GM12878 (cell line): ENCODE measurements around the gene FKBP4. TPM values are rescaled to one million over a fixed set of nuclear protein-coding genes. Genes with fewer than 3 reads are reported as not detected.

Source experiments
- ATAC-seq: fragments of 200-7000 bp; cut with Tn5 transposase; 3 replicates; pipeline ENCODE4 v1.9.1; 2020; ENCODE audit warnings: mild to moderate bottlenecking, moderate library complexity
- BruUV-seq: library from RNA; stranded (reverse); fragments of 400-500 nt; replicated peaks from 2 replicates; lab custom pipeline; 2021; lab: Mats Ljungman, UMichigan
- CTCF ChIA-PET: fragments of 300-600 bp; sonication (Branson Sonifier 250); formaldehyde crosslinking; extraction: SDS; loops from one replicate; lab custom pipeline; 2021; ENCODE audit warnings: inconsistent platforms; lab: Yijun Ruan, JAX
- POLR2A ChIA-PET: fragments of 350-600 bp; formaldehyde crosslinking; extraction: SDS; loops from one replicate; lab custom pipeline; 2021; ENCODE audit warnings: inconsistent platforms; lab: Charles Lee
- RAD21 ChIA-PET: fragments of 300-600 bp; sonication (Branson Sonifier 250); formaldehyde crosslinking; loops from one replicate; lab custom pipeline; 2023; ENCODE audit warnings: antibody characterized with exemption; ENCODE audit not compliant: unreplicated experiment; lab: Charles Lee
- SMC1A ChIA-PET: fragments of 300-600 bp; sonication (Branson Sonifier 250); formaldehyde crosslinking; loops from one replicate; lab custom pipeline; 2023; ENCODE audit not compliant: unreplicated experiment, uncharacterized antibody; lab: Charles Lee
- DNase-seq: peaks from one replicate; pipeline ENCODE4 v3.0.0-alpha.2; 2011; ENCODE audit warnings: low read depth, low spot score
- FAIRE-seq: peaks from 3 replicates; lab custom pipeline; 2011; peaks lifted over from hg19 to GRCh38; lab: Jason Lieb, UNC
- H2AFZ ChIP-seq: 2 replicates; pipeline ENCODE4 v1.6.0; 2011; ENCODE audit warnings: low read depth, low read length, control low read depth; ENCODE audit not compliant: control insufficient read depth
- H3K27ac ChIP-seq: 2 replicates; pipeline ENCODE4 v1.5.1; 2011; ENCODE audit warnings: control low read depth; ENCODE audit not compliant: control insufficient read depth, insufficient read depth
- H3K27me3 ChIP-seq, 2 experiments: replicated peaks in 1 of 2; 2 replicates each; pipeline versions ENCODE4 v1.6.0 to v1.6.1; 2011; ENCODE audit warnings: low read length in 1 of 2; ENCODE audit not compliant: control insufficient read depth in 2 of 2, insufficient read depth in 2 of 2
- H3K36me3 ChIP-seq, 2 experiments: 2 replicates each; pipeline ENCODE4 v1.5.1; 2011; ENCODE audit warnings: low read length in 1 of 2; ENCODE audit not compliant: control insufficient read depth in 2 of 2, insufficient read depth in 2 of 2
- H3K4me1 ChIP-seq: 2 replicates; pipeline ENCODE4 v1.6.1; 2011; ENCODE audit warnings: mild to moderate bottlenecking, low read length, moderate library complexity, mixed read lengths; ENCODE audit not compliant: control insufficient read depth, insufficient read depth
- H3K4me2 ChIP-seq: 2 replicates; pipeline ENCODE4 v1.6.0; 2011; ENCODE audit warnings: control low read depth; ENCODE audit not compliant: control insufficient read depth, insufficient read depth
- H3K4me3 ChIP-seq: fragments of 200-600 bp; sonication (generic); 2 replicates; pipeline ENCODE4 v1.5.1; 2016
- H3K79me2 ChIP-seq: 2 replicates; pipeline ENCODE4 v1.6.0; 2011; ENCODE audit warnings: low read length; ENCODE audit not compliant: control insufficient read depth, insufficient read depth
- H3K9ac ChIP-seq: 2 replicates; pipeline ENCODE4 v1.8.0; 2011; ENCODE audit warnings: low read length, control low read depth, mixed read lengths; ENCODE audit not compliant: control insufficient read depth, insufficient read depth
- H3K9me3 ChIP-seq: replicated peaks from 3 replicates; pipeline ENCODE4 v1.5.1; 2011; ENCODE audit warnings: mild to moderate bottlenecking, low read length; ENCODE audit not compliant: control insufficient read depth, insufficient read depth
- H4K20me1 ChIP-seq: 2 replicates; pipeline ENCODE4 v1.6.0; 2011; ENCODE audit not compliant: control insufficient read depth, insufficient read depth
- BCL11A ChIP-seq: IDR thresholded peaks from 2 replicates; pipeline ENCODE4 v1.6.1; 2011; ENCODE audit warnings: low read depth, low read length
- CBX3 ChIP-seq: fragments of 200-600 bp; sonication (generic); IDR thresholded peaks from 2 replicates; pipeline ENCODE4 v1.6.1; 2016; ENCODE audit warnings: low read depth, borderline replicate concordance
- CEBPB ChIP-seq, 2 experiments: fragments of 150-350 bp in 1 of 2; IDR thresholded peaks; 2 replicates each; pipeline ENCODE4 v1.6.1; 2012 to 2014; ENCODE audit warnings: low read depth in 2 of 2, low read length in 2 of 2, borderline replicate concordance in 1 of 2, inconsistent platforms in 1 of 2
- CHD4 ChIP-seq: fragments of 200-600 bp; sonication (generic); IDR thresholded peaks from 2 replicates; pipeline ENCODE4 v1.6.1; 2016; ENCODE audit warnings: mild to moderate bottlenecking
- CREM ChIP-seq: IDR thresholded peaks from 2 replicates; pipeline ENCODE4 v1.6.1; 2014; ENCODE audit warnings: antibody characterized with exemption, low read depth
- MEF2A ChIP-seq: IDR thresholded peaks from 2 replicates; pipeline ENCODE4 v1.6.1; 2011; ENCODE audit warnings: low read depth, mild to moderate bottlenecking, low read length, moderate library complexity; ENCODE audit not compliant: insufficient read depth
- PML ChIP-seq: IDR thresholded peaks from 2 replicates; pipeline ENCODE4 v1.6.1; 2012; ENCODE audit warnings: low read length, inconsistent platforms
- SUPT20H ChIP-seq: IDR thresholded peaks from 2 replicates; pipeline ENCODE4 v1.6.1; 2011; ENCODE audit warnings: low read depth, mild to moderate bottlenecking, low read length, moderate library complexity, borderline replicate concordance; ENCODE audit not compliant: control insufficient read depth
- TCF3 ChIP-seq: IDR thresholded peaks from 2 replicates; pipeline ENCODE4 v1.6.1; 2012; ENCODE audit warnings: low read depth, mild to moderate bottlenecking, low read length, borderline replicate concordance; ENCODE audit not compliant: insufficient read depth
- TCF7 ChIP-seq: IDR thresholded peaks from 2 replicates; pipeline ENCODE4 v1.6.1; 2014; ENCODE audit warnings: antibody characterized with exemption, borderline replicate concordance
- ZSCAN29 ChIP-seq: fragments of 450-650 bp; IDR thresholded peaks from 2 replicates; pipeline ENCODE4 v1.6.1; 2017; ENCODE audit warnings: mild to moderate bottlenecking, moderate library complexity
- WGBS: methylation state at CpG from one replicate; pipeline ENCODE4 v1.1.6; 2016; ENCODE audit warnings: low lambda C conversion rate; ENCODE audit not compliant: insufficient replicate concordance, insufficient coverage; ENCODE audit errors: missing lambda C conversion rate; 5-methylcytosine and 5-hydroxymethylcytosine counted together
- in situ Hi-C: fragments of 300-500 bp; cut with MboI; formaldehyde crosslinking; loops from 9 replicates; pipeline ENCODE4 v1.14.3; 2018; ENCODE audit warnings: mixed read lengths
- intact Hi-C: fragments of 100-400 bp; cut with micrococcal nuclease; formaldehyde crosslinking; loops from one replicate; pipeline ENCODE4 v1.14.2; 2022; ENCODE audit not compliant: unreplicated experiment
- polyA plus RNA-seq, 11 experiments: library from polyadenylated mRNA; depleted of rRNA in 4 of 11; unstranded in 6 of 11; stranded (reverse) in 5 of 11; fragments of >200 nt; fragmentation: Nextera tagmentation in 4 of 11; fragmentation: Illumina TruSeq in 1 of 11; extraction: Ambion mirVana in 4 of 11; extraction: Trizol in 1 of 11; gene quantifications; 1 replicate in 1 of 11; 2 replicates in 10 of 11; pipeline versions ENCODE4 v1.2.1 to v1.2.3, GENCODE V29; 2011 to 2016; ENCODE audit warnings: inconsistent platforms in 2 of 11, missing spikeins in 2 of 11, low read depth in 1 of 11
- total RNA-seq, 4 experiments: library from RNA; depleted of rRNA in 3 of 4; stranded (reverse); fragments of >200 nt in 3 of 4; fragmentation: Illumina TruSeq in 1 of 4; extraction: Trizol in 1 of 4; gene quantifications; 2 replicates each; pipeline versions ENCODE4 v1.2.1 to v1.2.3, GENCODE V29; 2013 to 2021
- TF ChIP-seq, protein P1 (sequence below): fragments of 450-650 bp; IDR thresholded peaks from 2 replicates; pipeline ENCODE4 v1.6.1; 2017; ENCODE audit warnings: mild to moderate bottlenecking
- TF ChIP-seq, protein P2 (sequence below): fragments of 450-650 bp; IDR thresholded peaks from 2 replicates; pipeline ENCODE4 v1.6.1; 2016; ENCODE audit warnings: mild to moderate bottlenecking
- TF ChIP-seq, protein P3 (sequence below): fragments of 450-650 bp; IDR thresholded peaks from 2 replicates; pipeline ENCODE4 v1.6.1; 2018; ENCODE audit warnings: borderline replicate concordance, mild to moderate bottlenecking; ENCODE audit not compliant: partially characterized antibody
- TF ChIP-seq, protein P4 (sequence below): fragments of 450-650 bp; IDR thresholded peaks from 2 replicates; pipeline ENCODE4 v1.6.1; 2016; ENCODE audit warnings: mild to moderate bottlenecking

FKBP4 gene
- total and polyA plus RNA-seq, 10 of the 15 experiments (the other 5 are each of a cell fraction or from before 2014, with no cell fraction given) = 8.9 to 90.0 (median 45.4) TPM

DNA sequence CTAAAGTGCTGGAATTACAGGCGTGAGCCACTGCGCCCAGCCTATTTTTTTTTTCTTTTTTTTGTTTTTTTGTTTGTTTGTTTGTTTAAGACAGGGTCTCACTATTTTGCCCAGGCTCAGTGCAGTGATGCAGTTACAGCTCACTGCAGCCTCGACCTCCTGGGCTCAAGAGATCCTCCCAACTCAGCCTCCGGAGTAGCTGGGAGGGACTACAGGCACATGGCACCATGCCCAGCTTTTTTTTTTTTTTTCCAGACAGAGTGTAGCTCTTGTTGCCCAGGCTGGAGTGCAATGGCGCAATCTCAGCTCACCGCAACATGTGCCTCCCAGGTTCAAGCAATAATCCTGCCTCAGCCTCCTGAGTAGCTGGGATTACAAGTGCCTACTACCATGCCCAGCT, 11.9 kb downstream of the FKBP4 start (continued):
- TF ChIP-seq, protein P1, sequence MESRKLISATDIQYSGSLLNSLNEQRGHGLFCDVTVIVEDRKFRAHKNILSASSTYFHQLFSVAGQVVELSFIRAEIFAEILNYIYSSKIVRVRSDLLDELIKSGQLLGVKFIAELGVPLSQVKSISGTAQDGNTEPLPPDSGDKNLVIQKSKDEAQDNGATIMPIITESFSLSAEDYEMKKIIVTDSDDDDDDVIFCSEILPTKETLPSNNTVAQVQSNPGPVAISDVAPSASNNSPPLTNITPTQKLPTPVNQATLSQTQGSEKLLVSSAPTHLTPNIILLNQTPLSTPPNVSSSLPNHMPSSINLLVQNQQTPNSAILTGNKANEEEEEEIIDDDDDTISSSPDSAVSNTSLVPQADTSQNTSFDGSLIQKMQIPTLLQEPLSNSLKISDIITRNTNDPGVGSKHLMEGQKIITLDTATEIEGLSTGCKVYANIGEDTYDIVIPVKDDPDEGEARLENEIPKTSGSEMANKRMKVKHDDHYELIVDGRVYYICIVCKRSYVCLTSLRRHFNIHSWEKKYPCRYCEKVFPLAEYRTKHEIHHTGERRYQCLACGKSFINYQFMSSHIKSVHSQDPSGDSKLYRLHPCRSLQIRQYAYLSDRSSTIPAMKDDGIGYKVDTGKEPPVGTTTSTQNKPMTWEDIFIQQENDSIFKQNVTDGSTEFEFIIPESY = no peak

DNA sequence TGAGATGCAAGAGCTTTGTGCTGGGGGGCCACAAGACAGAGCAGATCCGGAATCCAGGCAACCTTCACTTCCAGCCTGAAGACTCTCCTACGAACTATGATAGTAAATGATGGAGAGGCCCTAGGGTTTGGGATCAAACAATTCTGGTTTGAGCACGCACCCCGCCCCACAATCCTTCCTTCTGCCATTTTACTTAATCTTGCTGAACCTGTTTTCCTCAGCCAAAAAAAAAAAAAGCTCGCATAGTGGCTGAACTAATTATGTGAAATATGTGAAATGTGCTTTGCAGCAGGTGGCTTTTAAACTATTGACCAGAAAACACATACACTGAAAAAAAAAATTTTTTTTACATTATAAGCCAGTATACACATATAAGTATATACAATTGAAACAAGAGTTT, 17.0 kb downstream of the FKBP4 start:
- peak overlapping the region; percentile 83 for H3K4me2 ChIP-seq
- peak overlapping the region; percentile 57; the same call in 1 of the 2 replicates for H3K9ac ChIP-seq
- ATAC-seq (no peak), DNase-seq (no peak), FAIRE-seq (no peak)
- H3K4me3 ChIP-seq = peak overlapping the region; percentile 74
- WGBS = 53% methylated on average over 5 of the region's 5 CpGs
- no peaks in the 10 kb centered on the region for H3K36me3 ChIP-seq
- ChIA-PET POLR2A (interaction anchor here (1.5 to 1.7 kb wide), 2 partner anchors 15 to 17 kb away, joined by 4 to 6 read pairs; partner anchors contain the start of gene FKBP4), SMC1A (no interaction called here), CTCF (interaction anchor here (0.7 to 3.9 kb wide), 3 partner anchors 13 to 17 kb away, joined by 3 to 25 read pairs (median 17); partner anchors contain the start of gene FKBP4), RAD21 (interaction anchor here (1.0 kb wide), 1 partner anchor 17 kb away, joined by 3 read pairs; the partner anchor contains the start of gene FKBP4)
- no peaks in the 10 kb centered on the region for H4K20me1 ChIP-seq
- peak overlapping the region; percentile 72 for H3K27ac ChIP-seq
- no peaks in the 10 kb centered on the region for H3K4me1 ChIP-seq
- no peaks in the 10 kb centered on the region for H3K9me3 ChIP-seq
- BruUV-seq = TSS peak; percentile 81
- intact Hi-C loops (loop anchor here (1.0 to 2.0 kb wide), 2 partner anchors 16 to 65 kb away; partner anchors contain the start of genes FOXM1 and RHNO1), in situ Hi-C loops (no loop called here)
- H3K27me3 ChIP-seq = no peaks in the 10 kb centered on the region
- peak overlapping the region; percentile 71 for H2AFZ ChIP-seq
- TF ChIP-seq PML (no peak), CHD4 (no peak), CBX3 (no peak), MEF2A (no peak), CEBPB (IDR thresholded peaks at IDR 0.05; ENCODE audit: borderline replicate concordance in 1 of 2, low read depth in 2 of 2, low read length in 2 of 2) (no peak), BCL11A (no peak), ZSCAN29 (no peak), TCF7 (no peak), SUPT20H (no peak), TCF3 (no peak), CREM (no peak)
- TF ChIP-seq, protein P2, sequence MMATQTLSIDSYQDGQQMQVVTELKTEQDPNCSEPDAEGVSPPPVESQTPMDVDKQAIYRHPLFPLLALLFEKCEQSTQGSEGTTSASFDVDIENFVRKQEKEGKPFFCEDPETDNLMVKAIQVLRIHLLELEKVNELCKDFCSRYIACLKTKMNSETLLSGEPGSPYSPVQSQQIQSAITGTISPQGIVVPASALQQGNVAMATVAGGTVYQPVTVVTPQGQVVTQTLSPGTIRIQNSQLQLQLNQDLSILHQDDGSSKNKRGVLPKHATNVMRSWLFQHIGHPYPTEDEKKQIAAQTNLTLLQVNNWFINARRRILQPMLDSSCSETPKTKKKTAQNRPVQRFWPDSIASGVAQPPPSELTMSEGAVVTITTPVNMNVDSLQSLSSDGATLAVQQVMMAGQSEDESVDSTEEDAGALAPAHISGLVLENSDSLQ = no peak
- TF ChIP-seq, protein P3, sequence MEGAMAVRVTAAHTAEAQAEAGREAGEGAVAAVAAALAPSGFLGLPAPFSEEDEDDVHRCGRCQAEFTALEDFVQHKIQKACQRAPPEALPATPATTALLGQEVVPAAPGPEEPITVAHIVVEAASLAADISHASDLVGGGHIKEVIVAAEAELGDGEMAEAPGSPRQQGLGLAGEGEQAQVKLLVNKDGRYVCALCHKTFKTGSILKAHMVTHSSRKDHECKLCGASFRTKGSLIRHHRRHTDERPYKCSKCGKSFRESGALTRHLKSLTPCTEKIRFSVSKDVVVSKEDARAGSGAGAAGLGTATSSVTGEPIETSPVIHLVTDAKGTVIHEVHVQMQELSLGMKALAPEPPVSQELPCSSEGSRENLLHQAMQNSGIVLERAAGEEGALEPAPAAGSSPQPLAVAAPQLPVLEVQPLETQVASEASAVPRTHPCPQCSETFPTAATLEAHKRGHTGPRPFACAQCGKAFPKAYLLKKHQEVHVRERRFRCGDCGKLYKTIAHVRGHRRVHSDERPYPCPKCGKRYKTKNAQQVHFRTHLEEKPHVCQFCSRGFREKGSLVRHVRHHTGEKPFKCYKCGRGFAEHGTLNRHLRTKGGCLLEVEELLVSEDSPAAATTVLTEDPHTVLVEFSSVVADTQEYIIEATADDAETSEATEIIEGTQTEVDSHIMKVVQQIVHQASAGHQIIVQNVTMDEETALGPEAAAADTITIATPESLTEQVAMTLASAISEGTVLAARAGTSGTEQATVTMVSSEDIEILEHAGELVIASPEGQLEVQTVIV = no peak
- TF ChIP-seq, protein P4, sequence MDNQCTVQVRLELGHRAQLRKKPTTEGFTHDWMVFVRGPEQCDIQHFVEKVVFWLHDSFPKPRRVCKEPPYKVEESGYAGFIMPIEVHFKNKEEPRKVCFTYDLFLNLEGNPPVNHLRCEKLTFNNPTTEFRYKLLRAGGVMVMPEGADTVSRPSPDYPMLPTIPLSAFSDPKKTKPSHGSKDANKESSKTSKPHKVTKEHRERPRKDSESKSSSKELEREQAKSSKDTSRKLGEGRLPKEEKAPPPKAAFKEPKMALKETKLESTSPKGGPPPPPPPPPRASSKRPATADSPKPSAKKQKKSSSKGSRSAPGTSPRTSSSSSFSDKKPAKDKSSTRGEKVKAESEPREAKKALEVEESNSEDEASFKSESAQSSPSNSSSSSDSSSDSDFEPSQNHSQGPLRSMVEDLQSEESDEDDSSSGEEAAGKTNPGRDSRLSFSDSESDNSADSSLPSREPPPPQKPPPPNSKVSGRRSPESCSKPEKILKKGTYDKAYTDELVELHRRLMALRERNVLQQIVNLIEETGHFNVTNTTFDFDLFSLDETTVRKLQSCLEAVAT = no peak; the same call in 1 of the 2 replicates
- H3K79me2 ChIP-seq = peaks cover 18% of the 10 kb centered on the region
